Vagina (tissue), 2 donors: ENCODE results near the gene DTX1. TPM values are rescaled to one million over a fixed set of nuclear protein-coding genes. Genes with fewer than 3 reads are reported as not detected.

Experiments used
- DNase-seq, 2 donors: peaks; one replicate each; pipeline ENCODE4 v3.0.0-alpha.2; 2017; ENCODE audit errors: extremely low spot score in 2 of 2
- H3K27ac ChIP-seq: fragments of 200-600 bp; sonication (generic); one replicate; pipeline ENCODE4 v1.5.1; 2019
- H3K27me3 ChIP-seq: fragments of 200-600 bp; sonication (generic); one replicate; pipeline ENCODE4 v1.5.1; 2019
- H3K36me3 ChIP-seq, 2 donors: fragments of 200-600 bp; sonication (generic); one replicate each; pipeline ENCODE4 v1.5.1; 2017 to 2019
- H3K4me1 ChIP-seq: fragments of 200-600 bp; sonication (generic); one replicate; pipeline ENCODE4 v1.5.1; 2019
- H3K4me3 ChIP-seq, 2 donors: fragments of 200-600 bp; sonication (generic); 1 replicate in 1 of 2; 2 replicates in 1 of 2; pipeline ENCODE4 v1.5.1; 2016 to 2019
- H3K9me3 ChIP-seq: fragments of 200-600 bp; sonication (generic); one replicate; pipeline ENCODE4 v1.5.1; 2019
- POLR2A ChIP-seq, 2 donors: fragments of 450-650 bp; IDR thresholded peaks; one replicate each; pipeline ENCODE4 v1.6.1; 2017; ENCODE audit warnings: antibody characterized with exemption in 2 of 2, mild to moderate bottlenecking in 2 of 2, moderate library complexity in 2 of 2
- POLR2AphosphoS5 ChIP-seq, 2 donors: sonication (generic); formaldehyde crosslinking; IDR thresholded peaks; one replicate each; pipeline ENCODE4 v1.9.0; 2017; ENCODE audit warnings: antibody characterized with exemption in 2 of 2, mild to moderate bottlenecking in 2 of 2, low read depth in 1 of 2; ENCODE audit not compliant: insufficient read depth in 1 of 2
- intact Hi-C: fragments of 100-400 bp; cut with DNase I; formaldehyde crosslinking; loops from one replicate; pipeline ENCODE4 v1.15.1; 2023
- total RNA-seq: library from RNA; depleted of rRNA; stranded (reverse); fragments of >200 nt; gene quantifications from one replicate; pipeline ENCODE4 v1.2.3, GENCODE V29; 2016
- TF ChIP-seq, protein P1 (sequence below), 3 experiments: fragments of 450-650 bp in 2 of 3; fragments of 200-600 bp in 1 of 3; sonication (generic) in 1 of 3; IDR thresholded peaks; one replicate each; pipeline ENCODE4 v1.5.1; 2017 to 2019; ENCODE audit warnings: antibody characterized with exemption in 3 of 3, mild to moderate bottlenecking in 2 of 3, moderate library complexity in 2 of 3

Gene DTX1
- total RNA-seq, 1 donor from 2014 or later = 8.3 TPM

DNA sequence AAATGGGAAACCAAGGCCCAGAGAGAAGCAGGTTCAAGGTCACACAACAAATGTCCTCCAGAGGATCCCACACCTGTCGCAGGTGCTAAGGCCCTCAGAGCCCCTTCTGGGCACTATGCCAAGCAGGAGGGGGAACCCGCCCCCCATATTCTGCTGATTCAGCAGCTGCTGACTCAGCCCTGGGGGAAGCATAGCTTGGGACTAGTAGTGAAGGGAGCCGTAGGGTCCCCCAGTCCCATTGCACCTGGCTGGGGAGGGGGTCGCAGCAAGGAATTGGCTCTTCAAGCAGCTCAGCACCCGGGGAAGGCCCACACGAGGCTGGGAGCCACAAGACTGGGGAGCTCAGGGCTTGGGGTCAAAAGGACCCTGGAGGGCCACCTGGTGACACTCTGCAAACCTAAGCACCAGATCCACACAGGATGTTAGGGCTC is 78.0 kb downstream of the DTX1 start:
- Histone ChIP-seq H3K4me3 (peak overlapping the region in 1 of 2 donors; percentile 33), H3K9me3 (no peaks in the 10 kb centered on the region), H3K4me1 (peaks cover 9% of the 10 kb centered on the region), H3K27ac (no peak overlapping the region), H3K36me3 (no peaks in the 10 kb centered on the region), H3K27me3 (no peaks in the 10 kb centered on the region)
- TF ChIP-seq, protein P1, sequence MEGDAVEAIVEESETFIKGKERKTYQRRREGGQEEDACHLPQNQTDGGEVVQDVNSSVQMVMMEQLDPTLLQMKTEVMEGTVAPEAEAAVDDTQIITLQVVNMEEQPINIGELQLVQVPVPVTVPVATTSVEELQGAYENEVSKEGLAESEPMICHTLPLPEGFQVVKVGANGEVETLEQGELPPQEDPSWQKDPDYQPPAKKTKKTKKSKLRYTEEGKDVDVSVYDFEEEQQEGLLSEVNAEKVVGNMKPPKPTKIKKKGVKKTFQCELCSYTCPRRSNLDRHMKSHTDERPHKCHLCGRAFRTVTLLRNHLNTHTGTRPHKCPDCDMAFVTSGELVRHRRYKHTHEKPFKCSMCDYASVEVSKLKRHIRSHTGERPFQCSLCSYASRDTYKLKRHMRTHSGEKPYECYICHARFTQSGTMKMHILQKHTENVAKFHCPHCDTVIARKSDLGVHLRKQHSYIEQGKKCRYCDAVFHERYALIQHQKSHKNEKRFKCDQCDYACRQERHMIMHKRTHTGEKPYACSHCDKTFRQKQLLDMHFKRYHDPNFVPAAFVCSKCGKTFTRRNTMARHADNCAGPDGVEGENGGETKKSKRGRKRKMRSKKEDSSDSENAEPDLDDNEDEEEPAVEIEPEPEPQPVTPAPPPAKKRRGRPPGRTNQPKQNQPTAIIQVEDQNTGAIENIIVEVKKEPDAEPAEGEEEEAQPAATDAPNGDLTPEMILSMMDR (IDR thresholded peaks at IDR 0.05) = no peak
- TF ChIP-seq POLR2A (IDR thresholded peaks at IDR 0.05) (no peak), POLR2AphosphoS5 (IDR thresholded peaks at IDR 0.05; ENCODE audit: insufficient read depth in 1 of 2, low read depth in 1 of 2) (no peak)
- intact Hi-C loops = no loop called here
- DNase-seq = no peak

DNA sequence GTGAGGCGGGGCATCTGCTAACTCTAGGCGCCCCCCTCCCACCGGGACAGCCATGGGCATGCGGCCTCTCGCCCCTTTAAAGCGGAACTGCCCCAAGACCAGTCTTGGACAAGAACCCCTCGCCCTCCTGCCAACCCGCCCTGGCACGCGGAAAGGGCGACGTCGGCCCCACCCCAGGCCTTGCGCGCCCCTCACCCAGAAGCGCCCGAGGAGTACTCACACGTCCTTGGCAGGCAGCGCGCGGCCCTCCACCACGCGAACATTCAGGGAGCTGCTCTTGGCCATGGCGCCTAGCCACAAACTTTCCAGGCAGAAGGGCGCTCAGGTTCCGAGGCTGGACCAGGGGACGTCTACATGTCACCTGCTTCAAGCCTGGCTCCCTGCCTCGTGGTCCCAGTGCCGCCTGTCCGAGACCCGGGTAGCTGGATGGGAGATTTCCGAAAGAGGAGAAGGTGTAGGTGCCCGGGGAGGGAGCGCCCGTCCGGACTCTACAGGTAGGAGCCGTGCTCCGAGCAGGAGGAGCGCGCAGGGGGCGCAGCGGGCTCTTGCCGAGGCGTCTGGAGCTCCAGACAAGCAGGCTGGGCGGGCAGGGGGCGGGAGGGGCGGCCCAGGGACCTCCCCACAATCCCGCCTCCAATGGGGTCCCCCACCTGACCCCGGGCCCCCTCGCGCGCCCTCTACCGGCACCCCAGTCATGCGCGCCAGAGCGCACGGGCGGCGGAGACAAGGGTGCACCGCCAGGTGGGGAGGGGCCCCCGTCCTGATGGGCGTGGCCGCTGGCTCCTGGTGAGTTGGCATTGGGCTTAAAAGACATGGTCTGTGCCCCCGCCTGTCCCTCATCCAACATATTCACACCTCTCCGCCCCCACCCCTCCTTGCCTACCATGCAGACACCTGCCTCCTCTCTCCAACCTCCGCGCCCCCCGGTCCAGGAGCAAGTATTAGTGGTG is 78.9 kb downstream of the DTX1 start, which contains the start of gene RASAL1:
TSS of gene RASAL1 (minus strand) at position 584 of the 950 bp plus-strand sequence. CDS start at position 285, 299 bp downstream.
- H3K36me3 ChIP-seq = no peaks in the 10 kb centered on the region
- TF ChIP-seq, protein P1 (IDR thresholded peaks at IDR 0.05) = no peak
- TF ChIP-seq POLR2A (IDR thresholded peaks at IDR 0.05) (no peak), POLR2AphosphoS5 (IDR thresholded peaks at IDR 0.05; ENCODE audit: insufficient read depth in 1 of 2, low read depth in 1 of 2) (no peak)
- intact Hi-C loops = no loop called here
- no peaks in the 10 kb centered on the region for H3K9me3 ChIP-seq
- H3K4me3 ChIP-seq = peak within 1 kb of the TSS in 1 of 2 donors; percentile 33
- peak within 1 kb of the TSS; percentile 3 for H3K27ac ChIP-seq
- DNase-seq = no peak
- H3K27me3 ChIP-seq = no peaks in the 10 kb centered on the region
- peaks cover 9% of the 10 kb centered on the region for H3K4me1 ChIP-seq

DNA sequence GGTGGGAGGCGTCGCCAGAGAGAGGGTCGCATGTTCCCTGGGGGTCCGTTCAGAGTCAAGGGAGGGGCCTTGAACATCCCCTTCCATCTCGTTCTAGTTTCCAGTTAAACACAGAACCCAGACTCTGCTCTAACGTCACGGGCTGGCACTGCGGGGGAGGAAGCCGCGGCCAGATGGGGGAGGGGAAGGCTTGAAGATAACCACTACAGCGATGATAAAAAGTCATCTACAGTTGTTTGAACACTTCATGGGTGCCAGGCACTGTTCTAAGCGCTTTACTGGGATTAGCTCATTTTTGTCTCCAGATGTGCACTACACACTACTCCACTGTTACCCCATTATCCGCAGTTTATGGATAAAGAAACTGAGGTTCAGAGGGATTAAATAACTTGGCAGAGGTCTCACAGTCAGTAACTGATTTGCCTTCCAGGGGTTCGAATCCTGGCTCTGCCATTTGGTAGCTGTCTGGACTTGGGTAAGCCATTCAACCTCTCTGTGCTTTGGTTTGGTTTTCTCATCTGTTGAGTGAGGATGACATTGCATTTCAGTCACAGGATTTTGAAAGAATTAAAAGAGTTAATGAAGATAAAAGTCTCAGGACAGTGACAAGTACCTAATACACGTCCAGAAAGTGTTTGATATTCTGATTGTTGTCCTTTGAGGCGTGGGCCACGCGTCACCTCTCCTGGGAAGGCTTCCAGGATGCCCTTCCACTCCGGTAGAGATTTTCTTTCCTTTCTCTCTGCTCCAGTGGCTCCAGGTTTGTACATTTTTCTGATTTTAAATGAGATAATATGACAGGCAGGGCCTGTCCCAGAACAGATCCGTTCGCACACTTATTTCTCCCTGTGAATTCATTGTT is 79.8 kb downstream of the DTX1 start:
- Histone ChIP-seq H3K9me3 (no peaks in the 10 kb centered on the region), H3K4me1 (peaks cover 9% of the 10 kb centered on the region), H3K27ac (peak overlapping the region; percentile 3), H3K27me3 (no peaks in the 10 kb centered on the region), H3K4me3 (no peak overlapping the region), H3K36me3 (no peaks in the 10 kb centered on the region)
- intact Hi-C loops = no loop called here
- TF ChIP-seq, protein P1 (IDR thresholded peaks at IDR 0.05) = no peak
- TF ChIP-seq POLR2AphosphoS5 (IDR thresholded peaks at IDR 0.05; ENCODE audit: insufficient read depth in 1 of 2, low read depth in 1 of 2) = no peak
- no peak for TF ChIP-seq POLR2A (IDR thresholded peaks at IDR 0.05)
- DNase-seq = no peak

DNA sequence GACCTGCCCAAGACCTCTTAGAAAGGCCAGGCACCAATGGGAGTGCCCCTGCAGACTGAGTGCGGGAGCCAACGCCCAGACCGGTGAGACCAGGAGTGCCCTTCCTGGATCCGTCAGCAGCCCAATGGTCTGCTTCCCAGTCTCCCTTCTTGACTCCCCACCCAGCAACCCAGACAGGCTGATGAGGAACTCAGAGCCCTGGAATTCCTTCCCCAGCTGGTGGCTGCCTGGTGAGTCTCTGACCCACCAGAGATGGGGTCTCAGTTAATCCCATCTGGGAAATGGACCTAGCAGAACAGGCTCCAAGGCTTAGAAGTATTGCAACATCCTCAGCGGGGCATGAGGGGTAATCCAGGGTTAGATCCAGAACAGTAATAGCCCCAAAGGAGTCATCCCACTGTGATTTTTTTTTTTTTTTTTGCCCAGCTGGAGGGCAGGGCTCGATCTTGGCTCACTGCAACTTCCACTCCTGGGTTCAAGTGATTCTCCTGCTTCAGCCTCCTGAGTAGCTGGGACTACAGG is 80.5 kb downstream of the DTX1 start:
- Histone ChIP-seq H3K36me3 (no peaks in the 10 kb centered on the region), H3K4me1 (peaks cover 9% of the 10 kb centered on the region), H3K27ac (peak overlapping the region; percentile 3), H3K9me3 (no peaks in the 10 kb centered on the region), H3K4me3 (no peak overlapping the region), H3K27me3 (no peaks in the 10 kb centered on the region)
- TF ChIP-seq POLR2AphosphoS5 (IDR thresholded peaks at IDR 0.05; ENCODE audit: insufficient read depth in 1 of 2, low read depth in 1 of 2) = peak in 1 of 2 donors; percentile 17
- TF ChIP-seq, protein P1 (IDR thresholded peaks at IDR 0.05) = no peak
- intact Hi-C loops = no loop called here
- no peak for DNase-seq
